SK-N-SH treated with all-trans-retinoic acid at 6 μM for 48 hours (cell line): ENCODE data around the gene ERVH48-1.
A peak's percentile ranks its signal among the peaks of the same experiment; 100 is the strongest.
"Not testable (repeated sequence)": the region's sequence is repeated elsewhere in the genome, so short reads cannot be mapped to it uniquely, and the experiment has no call there.

Experiments
- ATAC-seq: fragments of 200-7000 bp; cut with Tn5 transposase; 3 replicates; pipeline ENCODE4 v1.9.1; 2020; ENCODE audit warnings: mild to moderate bottlenecking, moderate library complexity
- ARNTL ChIP-seq: fragments of 450-650 bp; formaldehyde crosslinking; IDR thresholded peaks from 2 replicates; pipeline ENCODE4 v1.5.0; 2020; ENCODE audit warnings: low read depth, mild to moderate bottlenecking, moderate library complexity, borderline replicate concordance
- BACH2 ChIP-seq: fragments of 250-450 bp; sonication (Bioruptor Pico); IDR thresholded peaks from 2 replicates; pipeline ENCODE4 v1.9.0; 2021; ENCODE audit warnings: mild to moderate bottlenecking, borderline replicate concordance
- CREB5 ChIP-seq: fragments of 250-450 bp; sonication (Bioruptor Pico); IDR thresholded peaks from 2 replicates; pipeline ENCODE4 v1.5.1; 2020; ENCODE audit warnings: low read depth, mild to moderate bottlenecking, moderate library complexity
- CSDC2 ChIP-seq: fragments of 250-450 bp; sonication (Bioruptor Pico); IDR thresholded peaks from 2 replicates; pipeline ENCODE4 v1.5.0; 2020; ENCODE audit warnings: mild to moderate bottlenecking, moderate library complexity
- CSRNP3 ChIP-seq: fragments of 250-450 bp; sonication (Bioruptor Pico); IDR thresholded peaks from 2 replicates; pipeline ENCODE4 v1.5.1; 2021; ENCODE audit warnings: mild to moderate bottlenecking, moderate library complexity
- ESRRG ChIP-seq: fragments of 250-450 bp; sonication (Bioruptor Pico); IDR thresholded peaks from 2 replicates; pipeline ENCODE4 v1.6.1; 2021; ENCODE audit warnings: mild to moderate bottlenecking
- GLIS3 ChIP-seq: fragments of 250-450 bp; sonication (Bioruptor Pico); IDR thresholded peaks from 2 replicates; pipeline ENCODE4 v1.5.0; 2020; ENCODE audit warnings: mild to moderate bottlenecking, moderate library complexity
- ISL1 ChIP-seq: fragments of 250-450 bp; sonication (Bioruptor Pico); IDR thresholded peaks from 2 replicates; pipeline ENCODE4 v2.1.2; 2022; ENCODE audit warnings: mild to moderate bottlenecking, moderate library complexity
- OSR1 ChIP-seq: fragments of 250-450 bp; sonication (Bioruptor Pico); IDR thresholded peaks from 2 replicates; pipeline ENCODE4 v1.8.0; 2022; ENCODE audit warnings: moderate library complexity, mild to moderate bottlenecking, inconsistent platforms
- PATZ1 ChIP-seq: fragments of 250-450 bp; sonication (Bioruptor Pico); IDR thresholded peaks from 2 replicates; pipeline ENCODE4 v1.8.0; 2020; ENCODE audit warnings: mild to moderate bottlenecking, moderate library complexity, borderline replicate concordance
- SNAI2 ChIP-seq: fragments of 250-450 bp; sonication (Bioruptor Pico); IDR thresholded peaks from 2 replicates; pipeline ENCODE4 v1.5.0; 2020; ENCODE audit warnings: mild to moderate bottlenecking, moderate library complexity
- TCF4 ChIP-seq: fragments of 250-450 bp; sonication (Bioruptor Pico); IDR thresholded peaks from 2 replicates; pipeline ENCODE4 v1.8.0; 2021; ENCODE audit warnings: mild to moderate bottlenecking, moderate library complexity, borderline replicate concordance
- TOX ChIP-seq: fragments of 250-450 bp; sonication (Bioruptor Pico); IDR thresholded peaks from 2 replicates; pipeline ENCODE4 v1.8.0; 2021; ENCODE audit warnings: mild to moderate bottlenecking, moderate library complexity, borderline replicate concordance
- ZC3H10 ChIP-seq: fragments of 250-450 bp; sonication (Bioruptor Pico); IDR thresholded peaks from 2 replicates; pipeline ENCODE4 v1.5.1; 2021; ENCODE audit warnings: mild to moderate bottlenecking, moderate library complexity
- ZFP3 ChIP-seq: fragments of 250-450 bp; sonication (Bioruptor Pico); IDR thresholded peaks from 2 replicates; pipeline ENCODE4 v1.5.0; 2020; ENCODE audit warnings: mild to moderate bottlenecking, moderate library complexity
- ZFP30 ChIP-seq: fragments of 450-650 bp; formaldehyde crosslinking; IDR thresholded peaks from 2 replicates; pipeline ENCODE4 v1.5.0; 2022; ENCODE audit warnings: mild to moderate bottlenecking, moderate library complexity
- ZNF565 ChIP-seq: fragments of 450-650 bp; formaldehyde crosslinking; conservative IDR thresholded peaks from 2 replicates; pipeline ENCODE4 v1.5.0; 2020; ENCODE audit warnings: low read depth, mild to moderate bottlenecking, moderate library complexity
- ZNF70 ChIP-seq: fragments of 450-650 bp; formaldehyde crosslinking; IDR thresholded peaks from 2 replicates; pipeline ENCODE4 v1.5.0; 2020; ENCODE audit warnings: mild to moderate bottlenecking, moderate library complexity
- ZNF8 ChIP-seq: fragments of 450-650 bp; formaldehyde crosslinking; IDR thresholded peaks from 2 replicates; pipeline ENCODE4 v1.5.0; 2020; ENCODE audit warnings: mild to moderate bottlenecking, moderate library complexity

The ERVH48-1 gene

GRCh38 chr21:42880352-42880751 is 45.1 kb downstream of the ERVH48-1 start (continued):
- TF ChIP-seq PATZ1 (CRISPR knock-in tag) = no peak

DNA sequence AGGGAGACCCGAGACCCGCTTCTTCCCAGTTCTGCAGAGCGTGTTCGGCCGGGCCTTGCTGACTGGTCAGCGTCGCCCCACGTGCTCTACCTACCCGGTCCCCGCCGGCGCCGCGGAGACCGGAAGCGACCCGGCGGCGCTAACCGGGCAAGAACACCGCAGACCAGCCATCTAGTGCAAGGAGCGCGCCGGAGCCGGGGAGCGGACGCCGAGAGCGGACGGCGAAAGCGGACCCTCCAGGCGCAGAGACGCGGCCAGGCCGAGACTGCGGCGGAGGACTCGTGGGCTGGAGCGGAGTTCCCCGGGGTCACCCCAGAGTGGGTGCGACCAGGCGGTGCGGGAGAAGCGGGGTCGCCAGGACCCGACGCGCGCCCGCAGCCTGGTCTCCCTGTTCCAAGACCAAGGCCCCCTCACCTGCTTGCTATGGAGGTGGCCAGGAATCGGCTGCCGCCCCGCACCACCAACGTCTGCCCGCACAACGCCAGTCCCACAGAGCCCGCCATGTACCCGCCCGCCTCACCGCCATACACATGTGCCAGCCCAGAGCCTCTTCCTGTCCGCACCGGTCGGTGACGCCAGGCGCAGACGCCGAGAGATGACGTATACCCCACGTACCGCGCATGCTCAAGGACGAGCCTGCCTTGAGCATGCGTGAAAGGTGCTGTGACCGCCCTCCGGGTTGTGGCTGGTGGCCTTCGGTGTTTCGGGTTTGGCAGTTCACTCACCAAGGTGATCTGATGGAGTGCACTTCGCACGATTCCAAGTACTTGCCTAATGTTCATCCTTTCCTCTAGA is 46.2 kb downstream of the ERVH48-1 start, which contains the start of gene WDR4:
Gene WDR4, minus strand, starts transcription at position 547 of the 795 bp plus-strand sequence. Its CDS starts 44 bp downstream, at position 503.
- ATAC-seq = peak; percentile 95
- TF ChIP-seq ESRRG = no peak
- no peak for TF ChIP-seq ZFP3 (CRISPR knock-in tag)
- TF ChIP-seq OSR1 (CRISPR knock-in tag) = no peak
- TF ChIP-seq BACH2 (CRISPR knock-in tag) = no peak
- TF ChIP-seq CSDC2 (CRISPR knock-in tag) = no peak
- TF ChIP-seq CSRNP3 (CRISPR knock-in tag) = no peak
- no peak for TF ChIP-seq ARNTL (CRISPR knock-in tag)

DNA sequence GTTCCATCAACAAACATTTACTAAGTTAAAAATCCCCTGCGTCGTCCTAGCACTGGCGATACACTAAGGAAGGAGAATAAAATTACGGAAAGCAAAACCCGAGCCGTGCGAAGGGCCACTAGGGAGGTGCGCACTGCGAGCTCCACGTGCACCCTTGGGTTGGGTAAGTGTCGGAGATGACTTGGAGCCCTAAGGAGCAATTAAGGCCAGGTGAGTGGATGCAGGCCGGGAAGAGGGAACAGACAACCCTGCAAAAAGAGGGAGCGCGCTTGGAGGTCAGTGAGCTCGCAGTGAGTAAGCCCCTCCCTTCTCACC is 46.8 kb downstream of the ERVH48-1 start:
- TF ChIP-seq CSDC2 (CRISPR knock-in tag) = no peak
- no peak for TF ChIP-seq TOX (CRISPR knock-in tag)
- no peak for TF ChIP-seq PATZ1 (CRISPR knock-in tag)
- TF ChIP-seq CREB5 (CRISPR knock-in tag) = no peak
- no peak for TF ChIP-seq ESRRG
- TF ChIP-seq ARNTL (CRISPR knock-in tag) = no peak
- TF ChIP-seq SNAI2 (CRISPR knock-in tag) = no peak
- no peak for TF ChIP-seq ZNF565 (CRISPR knock-in tag)
- TF ChIP-seq ZNF8 = no peak
- no peak for TF ChIP-seq ZC3H10 (CRISPR knock-in tag)
- no peak for TF ChIP-seq CSRNP3 (CRISPR knock-in tag)
- TF ChIP-seq ZFP3 (CRISPR knock-in tag) = no peak
- TF ChIP-seq ZFP30 (CRISPR knock-in tag) = no peak
- TF ChIP-seq ZNF70 (CRISPR knock-in tag) = no peak
- no peak for TF ChIP-seq TCF4 (CRISPR knock-in tag)
- no peak for TF ChIP-seq ISL1 (CRISPR knock-in tag)
- no peak for TF ChIP-seq GLIS3
- ATAC-seq = peak; percentile 43

- not testable (repeated sequence) for ATAC-seq
Observed at GRCh38 chr21:42875811-42876210, 49.6 kb downstream of the ERVH48-1 start.
